Stomach (tissue), 4 donors: ENCODE results near the gene NOS3.

Source experiments
- POLR2A ChIP-seq, 4 donors: fragments of 450-650 bp; IDR thresholded peaks; one replicate each; pipeline ENCODE4 v1.6.1; 2016; ENCODE audit warnings: antibody characterized with exemption in 4 of 4, control low read depth in 2 of 4, mild to moderate bottlenecking in 1 of 4, moderate library complexity in 1 of 4
- POLR2AphosphoS5 ChIP-seq, 3 donors: sonication (generic); formaldehyde crosslinking; IDR thresholded peaks; one replicate each; pipeline ENCODE4 v1.6.1; 2016; ENCODE audit warnings: antibody characterized with exemption in 3 of 3
- TF ChIP-seq, protein P1 (sequence below), 7 experiments: fragments of 450-650 bp in 4 of 7; fragments of 200-600 bp in 3 of 7; sonication (generic) in 3 of 7; IDR thresholded peaks; one replicate each; pipeline ENCODE4 v1.5.1; 2016 to 2019; ENCODE audit warnings: antibody characterized with exemption in 7 of 7, control low read depth in 2 of 7, mild to moderate bottlenecking in 1 of 7

- TF ChIP-seq, protein P1, sequence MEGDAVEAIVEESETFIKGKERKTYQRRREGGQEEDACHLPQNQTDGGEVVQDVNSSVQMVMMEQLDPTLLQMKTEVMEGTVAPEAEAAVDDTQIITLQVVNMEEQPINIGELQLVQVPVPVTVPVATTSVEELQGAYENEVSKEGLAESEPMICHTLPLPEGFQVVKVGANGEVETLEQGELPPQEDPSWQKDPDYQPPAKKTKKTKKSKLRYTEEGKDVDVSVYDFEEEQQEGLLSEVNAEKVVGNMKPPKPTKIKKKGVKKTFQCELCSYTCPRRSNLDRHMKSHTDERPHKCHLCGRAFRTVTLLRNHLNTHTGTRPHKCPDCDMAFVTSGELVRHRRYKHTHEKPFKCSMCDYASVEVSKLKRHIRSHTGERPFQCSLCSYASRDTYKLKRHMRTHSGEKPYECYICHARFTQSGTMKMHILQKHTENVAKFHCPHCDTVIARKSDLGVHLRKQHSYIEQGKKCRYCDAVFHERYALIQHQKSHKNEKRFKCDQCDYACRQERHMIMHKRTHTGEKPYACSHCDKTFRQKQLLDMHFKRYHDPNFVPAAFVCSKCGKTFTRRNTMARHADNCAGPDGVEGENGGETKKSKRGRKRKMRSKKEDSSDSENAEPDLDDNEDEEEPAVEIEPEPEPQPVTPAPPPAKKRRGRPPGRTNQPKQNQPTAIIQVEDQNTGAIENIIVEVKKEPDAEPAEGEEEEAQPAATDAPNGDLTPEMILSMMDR (IDR thresholded peaks at IDR 0.05): no peak
- TF ChIP-seq POLR2AphosphoS5 (IDR thresholded peaks at IDR 0.05) (no peak), POLR2A (IDR thresholded peaks at IDR 0.05) (no peak)
Measured at GRCh38 chr7:150962290-150962552, 28.6 kb upstream of the NOS3 start.
